Mucosa of descending colon (tissue), 3 donors: ENCODE results near the gene SMC3. TPM values are rescaled to one million over a fixed set of nuclear protein-coding genes. Genes with fewer than 3 reads are reported as not detected.

Experiments used
- ATAC-seq: fragments of 200-7000 bp; cut with Tn5 transposase; one replicate; pipeline ENCODE4 v1.9.1; 2020; ENCODE audit warnings: mild to moderate bottlenecking, moderate library complexity
- DNase-seq, 3 donors: peaks; one replicate each; pipeline ENCODE4 v3.0.0-alpha.2; 2020
- H3K36me3 ChIP-seq: fragments of 200-600 bp; one replicate; pipeline ENCODE4 v1.8.0; 2021; ENCODE audit warnings: low read depth, mild to moderate bottlenecking
- H3K4me1 ChIP-seq: fragments of 200-600 bp; one replicate; pipeline ENCODE4 v1.8.0; 2021; ENCODE audit warnings: low read depth, mild to moderate bottlenecking
- H3K4me3 ChIP-seq: fragments of 200-600 bp; one replicate; pipeline ENCODE4 v1.8.0; 2021; ENCODE audit warnings: mild to moderate bottlenecking
- H3K9me3 ChIP-seq: fragments of 200-600 bp; one replicate; pipeline ENCODE4 v1.8.0; 2021; ENCODE audit warnings: mild to moderate bottlenecking
- intact Hi-C, 2 donors: fragments of 100-400 bp; cut with DNase I in 1 of 2; cut with micrococcal nuclease in 1 of 2; formaldehyde crosslinking; loops; one replicate each; pipeline versions ENCODE4 v1.11.0 to v1.11.1; 2022; cut with DNase I, micrococcal nuclease
- total RNA-seq, 3 donors: library from RNA; stranded (reverse); fragmentation: NEBNext Ultra II Directional in 2 of 3; extraction: Animal tissue kit (Norgen Biotek cat#: 25700) in 2 of 3; gene quantifications; one replicate each; pipeline versions ENCODE4 v1.2.1 to v1.2.4, GENCODE V29; 2021 to 2023
- TF ChIP-seq, protein P1 (sequence below): fragments of 200-600 bp; IDR thresholded peaks from one replicate; pipeline ENCODE4 v1.8.0; 2022; ENCODE audit warnings: antibody characterized with exemption, mild to moderate bottlenecking
- donor health status: DM: no; HTN: no; CAD: no; lungs with moderate emphysema.
- donor health status: DM: no; HTN: no; CAD: no.
- donor health status: DM: no; HTN: yes; CAD: no.

Gene SMC3
- total RNA-seq, 3 donors from 2014 or later, result 24.1 to 36.3 (median 27.3) TPM

DNA sequence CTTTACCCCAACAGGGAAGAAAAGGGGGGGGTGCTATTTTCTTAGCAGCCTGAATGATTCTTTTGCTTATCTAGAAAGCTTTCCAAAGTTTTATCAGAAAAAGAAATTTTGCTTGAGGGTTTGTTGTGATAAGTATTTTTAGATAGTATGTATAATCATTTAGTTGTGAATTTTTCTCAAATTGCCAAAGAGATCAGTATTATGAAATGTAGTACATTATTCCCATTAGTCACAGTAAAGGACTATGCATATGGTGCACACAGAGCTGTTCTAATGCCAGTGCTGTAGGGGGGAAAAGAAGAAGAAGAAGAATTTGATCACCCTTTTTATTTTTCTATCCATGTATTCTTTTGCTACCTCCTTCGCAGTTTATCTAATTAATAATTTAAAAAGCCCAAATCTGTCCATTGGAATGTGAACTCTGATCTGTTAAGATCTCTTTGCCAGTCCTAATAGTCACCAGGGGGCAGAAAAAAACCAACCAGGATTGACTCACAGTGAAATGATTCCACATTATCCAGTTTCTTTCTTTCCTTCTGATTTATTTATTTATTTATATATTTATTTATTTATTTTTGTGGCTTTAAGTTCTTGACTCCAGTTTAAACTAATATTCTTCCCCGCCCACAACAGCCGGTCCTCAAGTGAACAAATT lies 81.3 kb downstream of the SMC3 start:
- no peak for DNase-seq
- ATAC-seq, result no peak
- Histone ChIP-seq H3K36me3 (no peaks in the 10 kb centered on the region), H3K9me3 (no peaks in the 10 kb centered on the region), H3K4me1 (peaks cover 9% of the 10 kb centered on the region), H3K4me3 (no peak overlapping the region)
- TF ChIP-seq, protein P1, sequence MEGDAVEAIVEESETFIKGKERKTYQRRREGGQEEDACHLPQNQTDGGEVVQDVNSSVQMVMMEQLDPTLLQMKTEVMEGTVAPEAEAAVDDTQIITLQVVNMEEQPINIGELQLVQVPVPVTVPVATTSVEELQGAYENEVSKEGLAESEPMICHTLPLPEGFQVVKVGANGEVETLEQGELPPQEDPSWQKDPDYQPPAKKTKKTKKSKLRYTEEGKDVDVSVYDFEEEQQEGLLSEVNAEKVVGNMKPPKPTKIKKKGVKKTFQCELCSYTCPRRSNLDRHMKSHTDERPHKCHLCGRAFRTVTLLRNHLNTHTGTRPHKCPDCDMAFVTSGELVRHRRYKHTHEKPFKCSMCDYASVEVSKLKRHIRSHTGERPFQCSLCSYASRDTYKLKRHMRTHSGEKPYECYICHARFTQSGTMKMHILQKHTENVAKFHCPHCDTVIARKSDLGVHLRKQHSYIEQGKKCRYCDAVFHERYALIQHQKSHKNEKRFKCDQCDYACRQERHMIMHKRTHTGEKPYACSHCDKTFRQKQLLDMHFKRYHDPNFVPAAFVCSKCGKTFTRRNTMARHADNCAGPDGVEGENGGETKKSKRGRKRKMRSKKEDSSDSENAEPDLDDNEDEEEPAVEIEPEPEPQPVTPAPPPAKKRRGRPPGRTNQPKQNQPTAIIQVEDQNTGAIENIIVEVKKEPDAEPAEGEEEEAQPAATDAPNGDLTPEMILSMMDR, result no peak
- intact Hi-C loops, result no loop called here

DNA sequence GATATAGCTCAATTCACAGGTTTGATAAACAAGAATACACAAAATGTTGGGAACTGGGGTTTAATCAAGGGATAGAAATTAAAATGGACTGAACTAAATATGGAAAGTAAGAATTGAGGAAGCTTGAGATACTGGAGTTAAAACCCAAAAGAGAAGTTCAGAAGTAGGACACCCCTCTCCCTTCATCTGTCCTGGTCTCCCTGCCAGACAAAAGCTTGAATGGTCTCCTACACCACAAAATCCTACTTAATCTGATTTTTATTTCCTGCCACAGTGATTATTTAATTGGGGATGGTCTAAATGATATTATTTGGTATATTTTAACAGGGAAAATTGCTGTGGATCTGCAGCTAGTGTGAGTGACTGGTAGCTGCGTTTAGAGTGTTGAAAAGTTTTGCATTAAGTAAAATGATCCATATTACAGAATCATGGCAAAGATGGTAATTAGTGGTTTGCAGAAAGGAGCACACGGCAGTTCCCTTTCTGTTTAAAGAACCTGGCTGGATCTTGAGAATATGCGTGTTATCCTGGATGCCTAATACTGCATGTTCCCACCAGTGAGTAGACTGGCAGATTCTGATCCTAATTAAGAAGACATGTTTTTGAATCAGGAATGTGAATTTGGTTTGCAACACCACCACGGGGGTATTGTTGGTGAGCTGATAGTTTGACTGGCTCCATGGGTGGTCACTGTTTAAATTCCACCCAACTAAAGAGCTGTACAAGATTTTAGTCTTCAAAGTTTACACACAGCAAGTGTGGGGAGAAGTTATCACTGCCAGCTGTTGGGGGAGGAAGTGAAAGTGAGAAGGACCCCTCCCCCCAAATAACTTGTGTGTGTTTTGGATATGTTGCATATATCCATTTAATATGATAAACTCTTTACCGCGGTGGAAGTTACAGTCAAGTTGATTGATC lies 82.1 kb downstream of the SMC3 start:
- no peak for DNase-seq
- Histone ChIP-seq H3K4me1 (peaks cover 1% of the 10 kb centered on the region), H3K4me3 (no peak overlapping the region), H3K36me3 (no peaks in the 10 kb centered on the region), H3K9me3 (no peaks in the 10 kb centered on the region)
- no peak for ATAC-seq
- intact Hi-C loops, result no loop called here
- TF ChIP-seq, protein P1, result no peak

DNA sequence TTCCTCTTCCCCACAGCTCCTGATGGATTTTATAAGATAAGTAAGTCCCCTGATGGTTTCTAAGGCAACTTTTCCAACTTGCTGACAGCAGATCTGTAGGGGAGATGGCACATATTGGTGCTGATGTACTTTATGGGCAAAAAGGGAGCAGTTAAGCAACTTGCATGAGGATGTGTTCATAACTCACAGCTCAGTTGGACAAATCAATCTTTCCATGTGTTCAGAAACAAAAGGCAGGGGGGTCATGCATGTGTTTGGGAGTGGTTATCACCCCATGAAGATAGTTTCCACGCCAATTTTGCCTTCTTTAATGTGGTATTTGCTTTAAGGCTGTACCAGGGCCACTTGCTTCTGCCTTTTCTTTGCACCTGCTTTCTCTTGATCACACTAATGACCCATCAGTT lies 82.8 kb downstream of the SMC3 start:
- DNase-seq, result no peak
- Histone ChIP-seq H3K36me3 (no peaks in the 10 kb centered on the region), H3K4me3 (no peak overlapping the region), H3K4me1 (no peaks in the 10 kb centered on the region), H3K9me3 (no peaks in the 10 kb centered on the region)
- TF ChIP-seq, protein P1, result no peak
- ATAC-seq, result no peak
- intact Hi-C loops, result no loop called here

DNA sequence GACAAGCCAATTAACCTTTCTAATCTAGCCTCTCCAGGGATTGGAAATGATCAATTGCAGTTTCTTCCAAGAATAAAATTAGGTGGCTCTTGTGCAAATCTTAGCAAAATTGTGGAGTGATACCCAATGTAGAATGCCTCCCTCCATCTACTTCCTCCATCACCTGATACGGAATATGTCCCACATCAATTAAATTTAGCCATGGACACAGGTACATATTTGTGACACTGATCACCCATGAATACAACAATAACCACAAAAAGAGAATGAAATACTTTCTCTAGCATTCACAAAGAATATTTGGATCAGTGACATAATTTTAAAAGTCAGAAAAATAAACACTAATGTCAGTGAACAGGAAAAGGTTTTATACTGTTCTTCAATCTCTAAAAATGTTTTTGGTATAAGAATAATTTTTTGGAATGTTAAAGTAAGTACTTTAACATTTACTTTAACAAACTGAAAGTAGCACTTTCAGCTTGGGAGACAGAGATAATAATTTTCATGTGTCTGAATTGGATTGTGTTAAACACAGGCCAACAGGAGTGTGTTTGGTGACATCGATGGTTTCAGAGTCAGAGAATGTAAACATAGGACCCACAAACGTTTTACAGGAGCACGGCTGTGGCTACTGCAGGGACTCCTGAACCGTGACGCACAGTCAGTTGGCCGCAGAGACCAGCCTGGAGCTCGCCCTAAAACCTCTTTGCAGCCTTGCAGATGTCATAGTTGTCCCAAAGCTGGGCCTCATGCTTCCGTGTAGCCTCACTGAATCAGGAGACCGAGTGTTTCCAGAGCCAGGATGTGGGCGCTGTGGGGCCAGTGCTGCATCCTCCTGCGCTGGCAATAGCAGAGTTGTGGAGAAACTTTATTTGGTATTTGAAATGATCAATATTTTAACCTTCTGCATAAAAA lies 83.8 kb downstream of the SMC3 start:
- no peak for DNase-seq
- Histone ChIP-seq H3K36me3 (no peaks in the 10 kb centered on the region), H3K4me1 (no peaks in the 10 kb centered on the region), H3K4me3 (no peak overlapping the region), H3K9me3 (no peaks in the 10 kb centered on the region)
- ATAC-seq, result no peak
- TF ChIP-seq, protein P1, result no peak
- intact Hi-C loops, result no loop called here

DNA sequence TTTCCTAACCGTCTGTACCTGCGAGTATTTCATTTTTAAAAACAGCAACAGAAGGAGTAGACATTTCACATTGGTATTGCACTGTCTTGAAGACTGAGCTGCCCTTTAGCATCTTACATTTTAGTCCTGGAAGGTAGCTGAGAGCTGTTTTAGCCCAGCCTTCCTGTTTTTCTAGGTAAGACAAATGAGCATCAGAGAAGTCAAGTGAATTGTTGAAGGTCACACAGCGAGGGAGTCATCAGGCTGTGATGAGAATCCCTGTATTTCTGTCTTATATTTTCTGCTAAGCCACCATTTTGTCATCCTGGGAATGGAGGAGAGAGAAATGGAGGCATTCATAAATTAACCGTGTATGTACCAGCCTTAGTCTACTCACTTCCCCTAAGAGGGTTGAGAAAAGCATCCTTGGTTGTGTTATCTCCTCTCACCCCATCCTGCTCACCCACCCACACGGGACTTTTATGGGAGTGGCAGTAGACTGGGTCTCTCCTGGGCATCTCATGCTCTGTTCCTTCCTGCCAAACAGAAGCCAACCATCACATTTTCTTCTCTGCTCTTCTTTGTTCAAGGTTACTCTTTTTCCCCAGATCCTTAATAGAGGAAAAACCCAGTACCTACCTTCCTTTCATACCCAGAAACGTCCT lies 85.1 kb downstream of the SMC3 start:
- ATAC-seq (no peak), DNase-seq (no peak)
- TF ChIP-seq, protein P1, result no peak
- H3K9me3 ChIP-seq, result no peaks in the 10 kb centered on the region
- intact Hi-C loops, result no loop called here
- H3K4me1 ChIP-seq, result no peaks in the 10 kb centered on the region
- no peaks in the 10 kb centered on the region for H3K36me3 ChIP-seq
- H3K4me3 ChIP-seq, result no peak overlapping the region
